Tibial nerve (tissue), 4 donors: Measurements from ENCODE around the gene TSSK2. TPM values are rescaled to one million over a fixed set of nuclear protein-coding genes. Genes with fewer than 3 reads are reported as not detected.

Source experiments
- DNase-seq, 2 donors: peaks; one replicate each; pipeline ENCODE4 v3.0.0-alpha.2; 2019; ENCODE audit warnings: low spot score in 2 of 2
- H3K27ac ChIP-seq, 4 donors: fragments of 200-600 bp; sonication (generic) in 3 of 4; one replicate each; pipeline ENCODE4 v1.5.1; 2017 to 2019; ENCODE audit warnings: mild to moderate bottlenecking in 1 of 4
- H3K27me3 ChIP-seq, 2 donors: fragments of 200-600 bp; sonication (generic) in 1 of 2; one replicate each; pipeline versions ENCODE4 v1.5.1 to v1.6.0; 2017 to 2019
- H3K36me3 ChIP-seq, 3 donors: fragments of 200-600 bp; sonication (generic); one replicate each; pipeline ENCODE4 v1.5.1; 2018 to 2019
- H3K4me1 ChIP-seq, 4 donors: fragments of 200-600 bp; sonication (generic) in 3 of 4; one replicate each; pipeline ENCODE4 v1.5.1; 2017 to 2019
- H3K4me3 ChIP-seq, 4 donors: fragments of 200-600 bp; sonication (generic) in 3 of 4; one replicate each; pipeline ENCODE4 v1.5.1; 2017 to 2019; ENCODE audit warnings: mild to moderate bottlenecking in 1 of 4, moderate library complexity in 1 of 4
- H3K9me3 ChIP-seq, 4 donors: fragments of 200-600 bp; sonication (generic) in 3 of 4; one replicate each; pipeline ENCODE4 v1.5.1; 2017 to 2019
- EP300 ChIP-seq, 2 donors: sonication (generic); formaldehyde crosslinking; IDR thresholded peaks; one replicate each; pipeline ENCODE4 v1.6.1; 2017; ENCODE audit warnings: antibody characterized with exemption in 2 of 2, mild to moderate bottlenecking in 1 of 2
- POLR2A ChIP-seq, 2 donors: fragments of 450-650 bp; IDR thresholded peaks; one replicate each; pipeline ENCODE4 v1.6.1; 2017; ENCODE audit warnings: antibody characterized with exemption in 2 of 2, mild to moderate bottlenecking in 2 of 2, moderate library complexity in 2 of 2
- WGBS, 2 donors: methylation state at CpG; one replicate each; pipeline ENCODE4 v1.1.5; 2018; 5-methylcytosine and 5-hydroxymethylcytosine counted together
- total RNA-seq, 4 donors: library from RNA; depleted of rRNA; stranded (reverse); fragments of >200 nt; gene quantifications; one replicate each; pipeline ENCODE4 v1.1.0, GENCODE V29; 2016
- TF ChIP-seq, protein P1 (sequence below), 5 experiments: fragments of 200-600 bp in 3 of 5; fragments of 450-650 bp in 2 of 5; sonication (generic) in 3 of 5; IDR thresholded peaks; one replicate each; pipeline ENCODE4 v1.5.1; 2016 to 2019; ENCODE audit warnings: antibody characterized with exemption in 5 of 5, mild to moderate bottlenecking in 3 of 5, moderate library complexity in 2 of 5

TSSK2 gene
- total RNA-seq, 4 donors from 2014 or later: 0.30 TPM; not detected in 3

DNA sequence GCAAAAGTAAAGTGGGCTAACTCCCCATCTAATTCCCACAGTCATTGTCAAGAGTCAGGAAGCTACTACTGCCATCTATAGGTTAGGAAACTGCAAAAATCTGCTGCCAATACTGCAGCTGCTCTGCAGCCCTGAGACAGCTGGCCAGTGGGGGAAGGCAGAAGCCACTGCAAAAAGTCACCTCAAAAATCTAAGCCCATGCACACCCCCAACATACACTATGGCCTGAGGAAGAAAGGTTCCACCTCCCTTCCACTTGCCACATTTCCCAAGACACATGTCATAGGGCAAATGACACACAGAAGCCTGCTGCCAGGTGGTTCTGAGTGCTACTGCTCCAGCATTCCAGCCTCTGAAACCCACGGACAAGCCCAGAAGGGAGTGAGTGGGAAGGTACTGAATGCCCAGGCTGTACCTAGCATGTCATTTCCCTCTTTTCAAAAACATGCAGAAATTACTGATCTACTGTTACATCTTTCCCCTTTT, 45.8 kb upstream of the TSSK2 start:
- peaks cover 0 to 26% (median 18%) of the 10 kb centered on the region in 4 donors for H3K4me1 ChIP-seq
- 11 to 13% methylated on average over 1 of the region's 1 CpG for WGBS, 2 donors
- no peak overlapping the region for H3K4me3 ChIP-seq
- H3K36me3 ChIP-seq: peaks cover 0 to 38% (median 0%) of the 10 kb centered on the region in 3 donors
- no peak for TF ChIP-seq EP300 (IDR thresholded peaks at IDR 0.05)
- TF ChIP-seq, protein P1, sequence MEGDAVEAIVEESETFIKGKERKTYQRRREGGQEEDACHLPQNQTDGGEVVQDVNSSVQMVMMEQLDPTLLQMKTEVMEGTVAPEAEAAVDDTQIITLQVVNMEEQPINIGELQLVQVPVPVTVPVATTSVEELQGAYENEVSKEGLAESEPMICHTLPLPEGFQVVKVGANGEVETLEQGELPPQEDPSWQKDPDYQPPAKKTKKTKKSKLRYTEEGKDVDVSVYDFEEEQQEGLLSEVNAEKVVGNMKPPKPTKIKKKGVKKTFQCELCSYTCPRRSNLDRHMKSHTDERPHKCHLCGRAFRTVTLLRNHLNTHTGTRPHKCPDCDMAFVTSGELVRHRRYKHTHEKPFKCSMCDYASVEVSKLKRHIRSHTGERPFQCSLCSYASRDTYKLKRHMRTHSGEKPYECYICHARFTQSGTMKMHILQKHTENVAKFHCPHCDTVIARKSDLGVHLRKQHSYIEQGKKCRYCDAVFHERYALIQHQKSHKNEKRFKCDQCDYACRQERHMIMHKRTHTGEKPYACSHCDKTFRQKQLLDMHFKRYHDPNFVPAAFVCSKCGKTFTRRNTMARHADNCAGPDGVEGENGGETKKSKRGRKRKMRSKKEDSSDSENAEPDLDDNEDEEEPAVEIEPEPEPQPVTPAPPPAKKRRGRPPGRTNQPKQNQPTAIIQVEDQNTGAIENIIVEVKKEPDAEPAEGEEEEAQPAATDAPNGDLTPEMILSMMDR (IDR thresholded peaks at IDR 0.05): no peak
- peak overlapping the region in 2 of 4 donors; percentile 2 to 8 for H3K27ac ChIP-seq
- DNase-seq: no peak
- no peaks in the 10 kb centered on the region for H3K27me3 ChIP-seq
- H3K9me3 ChIP-seq: no peaks in the 10 kb centered on the region

DNA sequence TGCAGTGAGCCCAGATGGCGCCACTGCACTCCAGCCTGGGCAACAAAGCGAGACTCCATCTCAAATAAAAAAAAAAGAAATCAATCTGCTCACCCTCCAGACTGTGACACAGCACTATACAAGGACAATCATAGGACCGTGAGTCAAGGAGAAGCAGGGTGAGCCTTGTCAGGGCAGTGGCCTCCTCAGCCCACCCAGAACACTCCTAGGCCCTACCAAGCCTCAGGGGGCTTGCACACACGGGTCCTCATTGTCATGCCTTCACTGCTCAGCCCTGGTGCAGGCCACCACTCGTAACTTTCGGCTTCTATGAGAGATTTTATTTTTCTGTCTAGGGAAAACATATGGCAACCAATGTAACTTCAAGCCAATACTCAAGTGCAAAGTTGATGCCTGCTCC, 44.7 kb upstream of the TSSK2 start:
- TF ChIP-seq, protein P1 (IDR thresholded peaks at IDR 0.05): no peak
- TF ChIP-seq EP300 (IDR thresholded peaks at IDR 0.05) (no peak), POLR2A (IDR thresholded peaks at IDR 0.05) (no peak)
- H3K4me1 ChIP-seq: peaks cover 0 to 26% (median 18%) of the 10 kb centered on the region in 4 donors
- DNase-seq: no peak
- H3K27me3 ChIP-seq: no peaks in the 10 kb centered on the region
- WGBS, 2 donors: 77 to 81% methylated on average over 6 of the region's 6 CpGs
- peak overlapping the region in 2 of 4 donors; percentile 2 to 21 for H3K27ac ChIP-seq
- no peaks in the 10 kb centered on the region for H3K9me3 ChIP-seq
- H3K36me3 ChIP-seq: peaks cover 0 to 27% (median 0%) of the 10 kb centered on the region in 3 donors
- H3K4me3 ChIP-seq: no peak overlapping the region

DNA sequence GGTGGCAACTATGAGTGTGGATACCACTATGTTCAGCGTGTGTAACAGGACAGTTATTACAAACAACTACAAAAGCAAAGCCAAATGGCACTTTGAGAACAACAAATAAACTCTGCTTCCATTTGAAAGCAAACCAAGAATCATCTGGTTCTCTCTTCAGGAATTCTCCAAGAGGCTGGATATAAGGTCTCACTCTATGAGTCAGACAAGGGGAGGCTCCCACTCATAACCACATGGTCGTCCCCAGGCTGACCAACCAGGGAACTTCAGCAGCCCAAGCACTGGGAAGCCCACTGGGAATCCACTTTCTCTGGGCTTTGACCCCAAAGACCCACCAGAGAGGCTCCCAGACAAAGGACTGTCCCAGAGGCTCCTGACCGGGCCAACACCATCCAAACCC, 44.2 kb upstream of the TSSK2 start:
- no peak overlapping the region for H3K4me3 ChIP-seq
- WGBS, 2 donors: 87 to 90% methylated on average over 3 of the region's 3 CpGs
- no peaks in the 10 kb centered on the region for H3K27me3 ChIP-seq
- DNase-seq: no peak
- no peaks in the 10 kb centered on the region for H3K9me3 ChIP-seq
- H3K36me3 ChIP-seq: peaks cover 0 to 26% (median 0%) of the 10 kb centered on the region in 3 donors
- peaks cover 0 to 26% (median 18%) of the 10 kb centered on the region in 4 donors for H3K4me1 ChIP-seq
- H3K27ac ChIP-seq: peak overlapping the region in 1 of 4 donors; percentile 2
- no peak for TF ChIP-seq POLR2A (IDR thresholded peaks at IDR 0.05)
- TF ChIP-seq EP300 (IDR thresholded peaks at IDR 0.05): no peak
- TF ChIP-seq, protein P1 (IDR thresholded peaks at IDR 0.05): no peak

DNA sequence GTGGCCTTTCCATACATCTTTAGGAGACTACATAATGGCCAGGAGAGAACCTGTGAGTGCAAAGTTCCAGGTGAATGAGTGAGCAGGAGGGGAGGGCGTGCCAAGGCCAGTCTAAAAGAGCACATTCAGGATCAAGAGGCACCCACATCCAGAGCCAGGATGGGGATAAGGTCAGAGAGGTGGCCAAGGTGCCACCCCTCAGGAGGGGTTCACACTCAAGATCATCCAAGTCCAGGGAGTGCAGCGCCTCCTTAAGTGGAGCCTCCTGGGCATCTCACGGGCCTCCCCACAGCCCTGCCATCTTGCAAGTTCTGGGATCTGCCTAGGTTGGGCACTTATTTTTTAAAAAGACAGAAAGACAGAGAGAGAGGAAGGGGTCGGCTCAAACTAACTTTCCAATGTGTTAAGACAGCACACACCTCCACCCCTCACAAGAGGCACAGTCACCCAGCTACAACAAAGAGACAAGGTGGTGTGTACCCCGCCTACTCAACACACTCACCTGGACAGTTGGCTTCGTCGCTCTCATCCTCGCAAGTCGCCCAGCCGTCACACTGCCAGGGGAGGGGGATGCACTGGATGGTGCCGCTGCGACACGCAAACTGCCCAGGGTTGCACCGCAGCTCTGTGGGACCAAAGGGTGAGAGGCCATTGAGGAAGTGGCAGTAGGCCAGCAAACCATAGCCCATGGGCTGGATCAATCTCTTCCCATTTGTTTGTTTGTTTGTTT, 42.1 kb upstream of the TSSK2 start:
- Histone ChIP-seq H3K36me3 (peaks cover 0 to 24% (median 0%) of the 10 kb centered on the region in 3 donors), H3K9me3 (no peaks in the 10 kb centered on the region), H3K4me3 (no peak overlapping the region), H3K27ac (no peak overlapping the region), H3K4me1 (peaks cover 0 to 30% (median 18%) of the 10 kb centered on the region in 4 donors), H3K27me3 (no peaks in the 10 kb centered on the region)
- TF ChIP-seq, protein P1 (IDR thresholded peaks at IDR 0.05): no peak
- no peak for TF ChIP-seq EP300 (IDR thresholded peaks at IDR 0.05)
- TF ChIP-seq POLR2A (IDR thresholded peaks at IDR 0.05): no peak
- 97% methylated on average over 13 to 14 of the region's 14 CpGs for WGBS, 2 donors
- no peak for DNase-seq

DNA sequence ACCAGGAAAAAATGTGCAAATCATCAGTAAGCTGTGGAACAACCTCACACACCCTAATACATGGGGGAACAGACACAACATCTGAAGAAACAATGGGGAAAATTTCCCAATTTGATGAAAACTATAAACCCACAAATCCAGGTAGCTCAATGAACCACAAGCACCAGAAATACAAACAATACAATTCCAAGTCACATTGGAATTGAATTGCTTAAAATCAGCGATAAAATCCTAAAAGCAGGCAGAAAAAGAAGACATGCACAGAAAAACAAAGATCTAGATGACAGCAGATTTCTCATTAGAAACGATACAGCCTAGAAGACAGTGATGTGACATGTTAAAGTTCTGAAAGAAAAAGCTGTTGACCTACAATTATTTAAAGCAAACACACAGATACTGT, 40.9 kb upstream of the TSSK2 start:
- 78 to 89% methylated on average over 2 of the region's 2 CpGs for WGBS, 2 donors
- Histone ChIP-seq H3K4me3 (no peak overlapping the region), H3K36me3 (peaks cover 0 to 26% (median 0%) of the 10 kb centered on the region in 3 donors), H3K27ac (no peak overlapping the region), H3K9me3 (no peaks in the 10 kb centered on the region), H3K4me1 (peaks cover 0 to 24% (median 17%) of the 10 kb centered on the region in 4 donors), H3K27me3 (no peaks in the 10 kb centered on the region)
- DNase-seq: no peak
- TF ChIP-seq POLR2A (IDR thresholded peaks at IDR 0.05): no peak
- TF ChIP-seq EP300 (IDR thresholded peaks at IDR 0.05): no peak
- TF ChIP-seq, protein P1 (IDR thresholded peaks at IDR 0.05): no peak
